GM12875 (cell line): Measurements from ENCODE around the gene FLNC.

Experiments used
- H3K4me3 ChIP-seq: one replicate; pipeline ENCODE4 v1.5.1; 2011; ENCODE audit warnings: low read depth, low read length, control low read depth
- CTCF ChIP-seq: IDR thresholded peaks from 2 replicates; pipeline ENCODE4 v1.5.1; 2011; ENCODE audit warnings: low read depth, mild to moderate bottlenecking, control low read depth, inconsistent platforms, low read length, moderate library complexity, borderline replicate concordance; ENCODE audit not compliant: insufficient read depth

The FLNC gene

GRCh38 chr7:128836729-128837348, 6.6 kb downstream of the FLNC start:
- TF ChIP-seq CTCF, result no peak
- no peak overlapping the region for H3K4me3 ChIP-seq

DNA sequence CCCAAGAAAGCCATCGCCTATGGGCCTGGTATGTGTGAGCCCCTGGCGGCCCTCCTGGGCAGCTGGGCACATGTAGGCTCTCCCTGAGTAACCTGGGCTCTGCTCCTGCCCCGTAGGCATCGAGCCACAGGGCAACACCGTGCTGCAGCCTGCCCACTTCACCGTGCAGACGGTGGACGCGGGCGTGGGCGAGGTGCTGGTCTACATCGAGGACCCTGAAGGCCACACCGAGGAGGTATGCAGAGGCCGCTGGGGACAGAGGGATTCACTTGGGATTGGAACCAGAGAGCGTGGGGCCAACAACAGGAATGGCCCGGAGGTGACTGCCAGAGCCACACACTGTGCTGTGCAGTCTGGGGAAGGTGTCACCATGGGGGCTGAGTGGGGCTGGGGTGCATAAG, 7.3 kb downstream of the FLNC start:
- H3K4me3 ChIP-seq, result no peak overlapping the region
- TF ChIP-seq CTCF, result no peak

DNA sequence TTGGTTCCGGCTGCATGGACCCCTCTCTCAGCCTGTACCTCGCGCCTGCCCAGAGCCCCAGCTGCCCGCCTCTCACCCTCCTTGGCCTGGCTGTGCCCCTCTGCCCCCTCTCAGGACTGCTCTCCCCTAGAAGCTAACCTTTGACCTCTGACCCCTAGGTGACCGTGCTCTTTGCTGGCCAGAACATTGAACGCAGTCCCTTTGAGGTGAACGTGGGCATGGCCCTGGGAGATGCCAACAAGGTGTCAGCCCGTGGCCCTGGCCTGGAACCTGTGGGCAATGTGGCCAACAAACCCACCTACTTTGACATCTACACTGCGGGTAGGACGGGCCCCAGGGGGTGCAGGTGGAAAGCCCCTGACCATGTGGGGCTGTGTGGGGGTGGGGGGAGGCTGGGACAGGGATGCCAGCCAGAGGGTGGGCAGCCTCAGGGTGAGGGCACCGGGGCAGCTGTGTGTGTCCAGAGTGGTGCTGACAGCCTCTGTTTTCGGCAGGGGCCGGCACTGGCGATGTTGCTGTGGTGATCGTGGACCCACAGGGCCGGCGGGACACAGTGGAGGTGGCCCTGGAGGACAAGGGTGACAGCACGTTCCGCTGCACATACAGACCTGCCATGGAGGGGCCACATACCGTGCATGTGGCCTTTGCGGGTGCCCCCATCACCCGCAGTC, 8.0 kb downstream of the FLNC start:
- no peak for TF ChIP-seq CTCF
- no peak overlapping the region for H3K4me3 ChIP-seq

DNA sequence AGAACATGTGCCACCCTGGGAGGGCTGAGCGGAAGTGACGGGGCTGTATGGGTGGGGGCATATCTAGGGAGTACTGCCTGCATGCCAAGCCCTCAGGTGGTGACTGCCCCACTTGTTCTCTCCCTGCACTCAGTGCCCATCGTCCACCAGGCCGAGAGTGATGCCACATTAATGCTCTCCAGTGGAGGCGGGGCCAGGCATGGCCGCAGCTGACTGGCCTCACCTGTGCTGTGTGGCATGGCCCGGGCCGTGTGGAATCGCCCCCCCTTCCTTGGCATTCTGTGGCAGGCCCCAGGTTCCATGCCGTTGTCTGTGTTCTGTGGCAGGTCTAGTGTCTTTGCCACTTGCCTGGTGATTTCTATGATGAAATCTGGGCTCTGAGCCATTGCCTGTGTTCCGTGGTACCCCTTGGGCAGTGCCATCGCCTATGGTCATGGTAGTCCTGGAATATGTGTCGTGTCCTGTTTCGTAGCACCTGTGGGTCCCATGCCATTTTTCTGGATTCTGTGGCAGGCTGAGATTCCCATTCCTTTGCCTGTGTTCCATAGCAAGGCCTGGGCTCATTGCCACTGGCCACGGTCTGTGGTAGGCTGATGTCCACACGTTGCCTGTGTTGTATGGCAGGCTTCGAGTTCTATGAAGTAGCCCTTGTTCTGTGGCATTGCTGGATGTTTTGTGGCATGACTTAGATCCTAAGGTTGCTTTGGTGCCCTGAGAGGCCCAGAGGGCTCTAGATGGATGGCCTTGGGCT, 8.9 kb downstream of the FLNC start:
- H3K4me3 ChIP-seq, result no peak overlapping the region
- no peak for TF ChIP-seq CTCF

DNA sequence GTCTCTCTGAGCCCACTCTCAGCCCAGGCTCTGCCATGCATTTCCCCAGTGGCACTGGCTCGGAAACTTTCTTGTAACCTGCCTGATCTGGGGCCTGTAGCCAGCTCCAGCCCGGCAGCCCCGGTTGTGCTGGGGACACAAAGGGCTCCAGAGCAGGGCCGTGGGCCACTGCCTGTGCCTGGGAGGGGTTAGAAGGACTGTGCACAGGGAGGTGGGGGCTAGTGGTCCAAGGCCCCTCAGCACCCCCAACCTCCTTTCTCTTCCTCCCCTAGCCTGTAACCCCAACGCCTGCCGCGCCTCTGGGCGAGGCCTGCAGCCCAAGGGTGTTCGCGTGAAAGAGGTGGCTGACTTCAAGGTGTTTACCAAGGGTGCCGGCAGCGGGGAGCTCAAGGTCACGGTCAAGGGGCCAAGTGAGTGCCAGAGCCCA, 9.6 kb downstream of the FLNC start:
- H3K4me3 ChIP-seq, result no peak overlapping the region
- TF ChIP-seq CTCF, result no peak

DNA sequence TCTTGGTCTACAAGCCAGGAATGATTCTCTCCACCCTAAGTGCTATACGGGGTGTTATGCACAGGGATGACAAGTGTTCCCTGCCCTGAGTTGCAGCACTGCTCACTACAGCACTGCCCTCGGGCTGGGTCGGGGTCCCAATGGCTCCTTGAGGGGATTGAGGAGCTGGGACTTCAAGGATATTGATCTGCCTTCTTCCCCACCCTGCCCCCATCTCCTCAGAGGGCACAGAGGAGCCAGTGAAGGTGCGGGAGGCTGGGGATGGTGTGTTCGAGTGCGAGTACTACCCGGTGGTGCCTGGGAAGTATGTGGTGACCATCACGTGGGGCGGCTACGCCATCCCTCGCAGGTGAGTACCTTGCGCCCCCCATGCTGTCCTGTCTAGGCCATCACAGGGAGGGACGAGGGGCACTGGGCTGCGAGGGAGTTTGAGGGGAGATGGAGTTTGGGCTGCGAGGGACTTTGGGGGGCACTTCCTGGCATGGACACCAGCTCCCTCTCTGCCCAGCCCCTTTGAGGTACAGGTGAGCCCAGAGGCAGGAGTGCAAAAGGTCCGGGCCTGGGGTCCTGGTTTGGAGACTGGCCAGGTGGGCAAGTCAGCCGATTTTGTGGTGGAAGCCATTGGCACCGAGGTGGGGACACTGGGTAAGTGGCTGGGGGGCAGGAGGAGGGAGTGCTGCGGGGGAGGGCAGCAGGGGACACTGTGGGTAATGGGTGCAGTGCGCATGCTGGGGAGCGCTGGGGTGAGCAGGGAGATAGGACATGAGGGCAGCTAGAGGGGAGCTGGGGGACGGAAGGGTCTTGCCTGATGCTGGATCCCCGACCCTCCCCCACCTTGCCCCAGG, 10.3 kb downstream of the FLNC start:
- no peak for TF ChIP-seq CTCF
- no peak overlapping the region for H3K4me3 ChIP-seq
